MCF 10A (cell line): ENCODE data around the gene MLX. TPM values are rescaled to one million over a fixed set of nuclear protein-coding genes. Genes with fewer than 3 reads are reported as not detected.

Experiments
- BruUV-seq: library from RNA; stranded (reverse); fragments of 400-500 nt; replicated peaks from 2 replicates; lab custom pipeline; 2021; lab: Mats Ljungman, UMichigan
- CTCF ChIA-PET: fragments of 300-600 bp; sonication (Branson Sonifier 250); formaldehyde crosslinking; extraction: SDS; loops from one replicate; lab custom pipeline; 2021; ENCODE audit warnings: antibody characterized with exemption, inconsistent platforms; lab: Yijun Ruan, JAX
- POLR2A ChIA-PET: fragments of 300-600, 350-650 bp; sonication (Branson Sonifier 250); formaldehyde crosslinking; extraction: SDS; loops from one replicate; lab custom pipeline; 2020; ENCODE audit warnings: antibody characterized with exemption, inconsistent platforms; lab: Yijun Ruan, JAX
- DNase-seq: peaks from one replicate; pipeline ENCODE4 v3.0.0-alpha.2; 2018; ENCODE audit not compliant: unreplicated experiment
- H3K27ac Mint-ChIP-seq: one replicate; pipeline ENCODE4 v1.8.0; 2022; ENCODE audit warnings: mild to moderate bottlenecking, low read depth, mixed read lengths; ENCODE audit not compliant: unreplicated experiment
- H3K27me3 Mint-ChIP-seq: one replicate; pipeline ENCODE4 v1.8.0; 2022; ENCODE audit warnings: mixed read lengths; ENCODE audit not compliant: insufficient read depth, unreplicated experiment
- H3K36me3 Mint-ChIP-seq: one replicate; pipeline ENCODE4 v1.8.0; 2022; ENCODE audit warnings: mild to moderate bottlenecking, moderate library complexity, mixed read lengths; ENCODE audit not compliant: insufficient read depth, unreplicated experiment
- H3K4me1 Mint-ChIP-seq: one replicate; pipeline ENCODE4 v1.8.0; 2022; ENCODE audit warnings: mixed read lengths; ENCODE audit not compliant: insufficient read depth, unreplicated experiment
- H3K4me3 Mint-ChIP-seq: one replicate; pipeline ENCODE4 v1.8.0; 2022; ENCODE audit warnings: mild to moderate bottlenecking, moderate library complexity, mixed read lengths; ENCODE audit not compliant: unreplicated experiment
- H3K9me3 Mint-ChIP-seq: one replicate; pipeline ENCODE4 v1.8.0; 2022; ENCODE audit warnings: mixed read lengths; ENCODE audit not compliant: unreplicated experiment
- intact Hi-C: fragments of 100-400 bp; cut with micrococcal nuclease; formaldehyde crosslinking; loops from 2 replicates; pipeline ENCODE4 v1.14.1; 2022
- total RNA-seq: library from RNA; stranded (reverse); gene quantifications from 2 replicates; pipeline ENCODE4 v1.2.3, GENCODE V29; 2022
- TF ChIP-seq, protein P1 (sequence below): fragments of 200-600 bp; IDR thresholded peaks from one replicate; pipeline ENCODE4 v1.8.0; 2022; ENCODE audit warnings: antibody characterized with exemption, mild to moderate bottlenecking; ENCODE audit not compliant: unreplicated experiment

Gene MLX
- total RNA-seq, 1 experiment from 2014 or later: 39.6 TPM

DNA sequence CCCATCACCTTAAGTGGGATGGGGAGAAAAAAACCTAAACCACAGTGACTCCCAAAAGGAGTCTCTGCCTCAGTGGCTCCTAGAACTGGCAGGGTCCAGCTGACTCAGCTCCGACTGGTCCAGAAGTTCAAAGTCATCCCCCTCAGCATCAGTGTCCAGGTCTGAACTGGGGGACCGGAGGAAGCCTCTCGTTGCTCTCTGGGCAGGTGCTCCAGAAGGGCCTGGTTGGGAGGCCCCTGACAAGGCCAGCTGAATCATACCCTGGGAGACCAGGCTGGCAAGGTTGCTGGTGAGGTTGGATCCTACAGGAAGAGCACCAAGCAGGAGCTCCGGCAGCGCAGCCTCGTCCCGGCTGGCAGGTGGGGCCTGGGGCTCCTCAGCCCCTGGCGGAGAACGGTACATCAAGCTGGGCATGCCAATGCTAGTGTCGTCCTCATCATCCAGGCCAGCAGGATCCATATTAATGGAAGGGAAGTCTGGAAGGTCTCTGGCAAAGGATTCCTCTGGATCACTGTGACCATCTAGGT is 14.9 kb downstream of the MLX start:
- Mint-ChIP-seq H3K27me3 (no peaks in the 10 kb centered on the region), H3K4me1 (peaks cover 12% of the 10 kb centered on the region), H3K36me3 (peaks cover 90% of the 10 kb centered on the region), H3K27ac (no peak overlapping the region), H3K9me3 (no peaks in the 10 kb centered on the region), H3K4me3 (no peak overlapping the region)
- ChIA-PET CTCF (interaction anchor here (1.3 to 1.4 kb wide), 2 partner anchors 96 to 99 kb away, joined by 3 to 7 read pairs; no protein-coding TSS in a partner anchor), POLR2A (interaction anchor here (5.4 kb wide), 1 partner anchor 27 kb away, joined by 70 read pairs; the partner anchor contains the start of genes RETREG3 and TUBG1)
- no peak for DNase-seq
- TF ChIP-seq, protein P1, sequence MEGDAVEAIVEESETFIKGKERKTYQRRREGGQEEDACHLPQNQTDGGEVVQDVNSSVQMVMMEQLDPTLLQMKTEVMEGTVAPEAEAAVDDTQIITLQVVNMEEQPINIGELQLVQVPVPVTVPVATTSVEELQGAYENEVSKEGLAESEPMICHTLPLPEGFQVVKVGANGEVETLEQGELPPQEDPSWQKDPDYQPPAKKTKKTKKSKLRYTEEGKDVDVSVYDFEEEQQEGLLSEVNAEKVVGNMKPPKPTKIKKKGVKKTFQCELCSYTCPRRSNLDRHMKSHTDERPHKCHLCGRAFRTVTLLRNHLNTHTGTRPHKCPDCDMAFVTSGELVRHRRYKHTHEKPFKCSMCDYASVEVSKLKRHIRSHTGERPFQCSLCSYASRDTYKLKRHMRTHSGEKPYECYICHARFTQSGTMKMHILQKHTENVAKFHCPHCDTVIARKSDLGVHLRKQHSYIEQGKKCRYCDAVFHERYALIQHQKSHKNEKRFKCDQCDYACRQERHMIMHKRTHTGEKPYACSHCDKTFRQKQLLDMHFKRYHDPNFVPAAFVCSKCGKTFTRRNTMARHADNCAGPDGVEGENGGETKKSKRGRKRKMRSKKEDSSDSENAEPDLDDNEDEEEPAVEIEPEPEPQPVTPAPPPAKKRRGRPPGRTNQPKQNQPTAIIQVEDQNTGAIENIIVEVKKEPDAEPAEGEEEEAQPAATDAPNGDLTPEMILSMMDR: no peak
- intact Hi-C loops: no loop called here
- BruUV-seq: no TSS peak

DNA sequence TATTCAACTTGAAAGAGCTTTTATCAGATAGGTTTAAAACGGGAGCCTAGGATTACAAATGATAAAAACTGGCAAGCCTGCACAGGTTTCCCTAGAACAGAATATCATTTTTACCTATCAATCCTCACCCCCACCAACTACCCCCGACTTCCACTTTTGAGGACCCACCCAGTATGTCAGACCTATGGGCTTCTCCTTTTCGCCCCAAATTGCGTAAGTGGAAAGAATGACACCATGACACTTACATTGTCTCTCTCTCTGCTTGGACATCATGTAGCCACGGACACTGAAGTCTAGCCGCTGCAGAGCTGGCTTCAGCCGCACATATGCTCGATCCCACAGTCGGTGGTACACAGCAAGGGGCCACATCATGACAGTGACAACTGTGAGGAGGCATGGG is 18.0 kb downstream of the MLX start:
- Mint-ChIP-seq H3K27me3 (no peaks in the 10 kb centered on the region), H3K9me3 (no peaks in the 10 kb centered on the region), H3K36me3 (peaks cover 98% of the 10 kb centered on the region), H3K4me1 (peaks cover 21% of the 10 kb centered on the region), H3K27ac (no peak overlapping the region), H3K4me3 (no peak overlapping the region)
- CTCF ChIA-PET: interaction anchor here (0.7 kb wide), 1 partner anchor 413 kb away, joined by 4 read pairs; no protein-coding TSS in a partner anchor
- POLR2A ChIA-PET: interaction anchor here (2.8 to 8.6 kb wide), 3 partner anchors 21 to 82 kb away, joined by 16 to 83 read pairs (median 16); partner anchors contain the start of genes RETREG3 and TUBG1
- no TSS peak for BruUV-seq
- no peak for DNase-seq
- intact Hi-C loops: no loop called here
- TF ChIP-seq, protein P1: no peak

DNA sequence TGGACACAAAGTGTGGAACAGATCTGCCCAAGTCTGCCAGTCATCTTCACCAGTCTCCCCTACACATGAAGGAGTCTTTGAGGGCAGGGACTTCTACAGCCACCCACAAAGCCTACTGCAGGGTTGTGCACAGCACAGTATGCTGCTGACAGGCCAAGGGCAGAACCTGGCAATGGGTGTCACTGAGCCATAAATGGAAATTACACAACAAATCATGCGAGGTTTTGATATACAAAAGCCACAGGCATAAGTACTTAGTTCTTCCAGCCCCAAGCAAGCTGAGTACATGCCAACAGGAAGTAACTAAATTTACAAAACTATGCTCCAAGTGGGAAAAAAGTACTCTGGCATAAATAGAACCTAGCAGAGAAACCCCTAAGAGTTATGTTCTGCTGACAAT is 18.5 kb downstream of the MLX start:
- H3K9me3 Mint-ChIP-seq: no peaks in the 10 kb centered on the region
- no peak for DNase-seq
- peaks cover 21% of the 10 kb centered on the region for H3K4me1 Mint-ChIP-seq
- no peak overlapping the region for H3K27ac Mint-ChIP-seq
- ChIA-PET CTCF (no interaction called here), POLR2A (interaction anchor here (2.7 to 8.6 kb wide), 4 partner anchors 8 to 82 kb away, joined by 16 to 83 read pairs (median 34); partner anchors contain the start of genes PSMC3IP, RETREG3 and TUBG1)
- H3K4me3 Mint-ChIP-seq: no peak overlapping the region
- TF ChIP-seq, protein P1: no peak
- no peaks in the 10 kb centered on the region for H3K27me3 Mint-ChIP-seq
- BruUV-seq: no TSS peak
- H3K36me3 Mint-ChIP-seq: peaks cover 100% of the 10 kb centered on the region
- intact Hi-C loops: no loop called here

DNA sequence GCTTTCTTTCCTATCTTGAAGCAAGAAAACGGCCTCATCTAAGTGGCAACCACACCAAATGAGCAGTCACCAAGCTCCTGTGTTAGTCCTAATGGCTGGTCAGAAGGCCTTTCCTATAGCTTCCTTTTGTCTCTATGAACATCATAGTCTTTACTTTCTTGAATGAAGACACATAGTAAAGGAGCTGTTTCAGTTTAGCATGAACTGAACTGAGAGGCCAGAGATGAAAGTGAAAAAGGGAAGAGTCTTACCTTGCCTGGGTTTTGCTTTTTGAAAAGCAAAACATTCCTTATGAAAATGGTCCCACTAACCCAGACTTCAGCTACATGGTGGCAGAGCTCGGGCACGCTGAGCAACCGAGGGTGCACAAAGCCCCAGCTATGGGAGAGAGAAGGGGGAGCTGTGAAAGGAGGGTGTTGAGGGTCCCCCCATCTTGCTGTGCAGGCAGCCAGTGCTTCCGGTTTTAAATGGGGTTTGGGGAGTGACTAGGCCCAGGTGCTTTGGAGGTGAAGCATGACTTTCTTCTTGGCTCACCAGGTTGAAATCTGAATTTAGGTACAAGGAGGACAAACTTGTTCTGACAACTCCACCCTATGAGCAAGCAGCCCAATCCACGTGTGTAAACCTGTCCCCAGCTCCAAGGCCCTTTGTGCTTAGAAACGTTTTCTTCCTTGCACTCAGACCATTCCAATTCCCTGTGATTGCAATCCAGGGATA is 19.8 kb downstream of the MLX start:
- Mint-ChIP-seq H3K36me3 (peaks cover 100% of the 10 kb centered on the region), H3K27me3 (no peaks in the 10 kb centered on the region), H3K4me3 (peak overlapping the region; percentile 21), H3K4me1 (peaks cover 21% of the 10 kb centered on the region), H3K9me3 (no peaks in the 10 kb centered on the region), H3K27ac (peak overlapping the region; percentile 25)
- CTCF ChIA-PET: interaction anchor here (0.6 to 1.9 kb wide), 6 partner anchors 9 to 194 kb away, joined by 3 to 21 read pairs (median 4); partner anchors contain the start of genes PSMC3IP and WNK4
- peak; percentile 52 for DNase-seq
- no TSS peak for BruUV-seq
- TF ChIP-seq, protein P1: no peak
- intact Hi-C loops: no loop called here
- POLR2A ChIA-PET: interaction anchor here (0.5 to 8.6 kb wide), 25 partner anchors 9 to 811 kb away, joined by 3 to 83 read pairs (median 4); partner anchors contain the start of genes BECN1, COASY, NAGLU and PLEKHH3
